GM18873 (cell line): Measurements from ENCODE around the gene ATXN1L.
"Not testable (repeated sequence)": the region's sequence is repeated elsewhere in the genome, so short reads cannot be mapped to it uniquely, and the experiment has no call there.

Experiments
- ATAC-seq: cut with Tn5 transposase; IDR thresholded peaks from one replicate; pipeline ENCODE4 v1.9.1; 2021; ENCODE audit warnings: mild to moderate bottlenecking, moderate library complexity, moderate number of reproducible peaks; ENCODE audit not compliant: unreplicated experiment, low FRiP score

Gene ATXN1L

GRCh38 chr16:71851746-71852145 is 6.0 kb downstream of the ATXN1L start:
- no peak for ATAC-seq

- ATAC-seq, result no peak
Measured at GRCh38 chr16:71852158-71852557, 6.4 kb downstream of the ATXN1L start.

GRCh38 chr16:71852561-71852960 is 6.8 kb downstream of the ATXN1L start:
- ATAC-seq, result no peak

DNA sequence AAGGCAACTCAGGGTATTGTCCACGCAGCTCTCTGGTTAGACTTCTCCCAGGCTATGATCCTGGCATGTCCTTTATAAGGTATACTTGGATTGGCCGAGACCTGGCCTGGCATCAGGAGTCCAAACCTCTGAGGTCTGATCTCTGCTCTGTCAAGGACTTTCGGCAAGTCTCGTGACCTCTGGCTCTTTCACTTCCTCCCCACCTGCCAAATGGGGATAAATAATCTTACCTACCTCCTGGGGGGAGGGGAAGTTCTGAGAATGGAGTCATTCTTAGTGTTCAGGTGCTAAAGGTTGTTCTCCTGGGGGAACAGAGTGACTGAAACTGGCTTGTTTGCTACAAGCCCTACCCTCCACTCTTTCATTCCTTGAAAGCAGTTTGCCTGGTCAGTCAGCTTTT is 7.6 kb downstream of the ATXN1L start:
- no peak for ATAC-seq

GRCh38 chr16:71854369-71854948 is 8.7 kb downstream of the ATXN1L start:
- no peak for ATAC-seq

DNA sequence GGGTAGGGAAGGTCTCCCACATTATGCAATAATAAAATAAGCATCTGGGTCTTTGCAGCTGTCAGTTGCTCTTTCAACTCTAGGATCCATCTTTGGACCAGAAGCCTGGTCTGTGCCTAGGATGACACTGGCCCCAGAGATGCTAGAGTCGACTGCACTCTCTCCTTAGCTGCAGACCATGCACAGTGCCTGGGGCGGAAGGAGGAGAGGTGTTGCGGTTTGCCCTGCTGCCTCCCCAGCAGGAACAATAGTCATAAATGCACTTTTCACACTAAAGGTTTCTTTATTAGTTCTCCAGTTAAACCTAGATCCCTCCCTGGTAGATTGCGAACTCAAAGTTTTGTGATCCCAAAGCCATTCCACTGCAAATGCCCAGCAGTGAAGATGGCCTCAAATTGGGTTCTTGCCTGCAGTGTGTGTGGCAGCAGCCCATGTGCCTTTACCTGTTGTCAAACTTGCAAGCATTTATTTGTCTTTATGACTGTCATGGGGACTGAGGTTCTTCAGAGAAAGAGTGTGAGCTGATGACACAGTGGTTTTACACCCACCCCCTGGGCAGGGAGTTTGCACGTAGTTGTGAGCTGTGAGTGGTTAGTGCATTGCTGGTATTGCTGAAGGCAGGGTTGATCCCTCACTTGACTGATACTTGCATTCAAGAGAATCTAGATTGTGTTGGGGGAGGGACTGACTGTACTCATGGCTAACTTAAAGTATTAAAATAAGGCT is 10.3 kb downstream of the ATXN1L start:
- ATAC-seq, result no peak

- no peak for ATAC-seq
Measured at GRCh38 chr16:71859762-71860521, 14.2 kb downstream of the ATXN1L start.

- no peak for ATAC-seq
Measured at GRCh38 chr16:71863995-71864394, 18.2 kb downstream of the ATXN1L start.

DNA sequence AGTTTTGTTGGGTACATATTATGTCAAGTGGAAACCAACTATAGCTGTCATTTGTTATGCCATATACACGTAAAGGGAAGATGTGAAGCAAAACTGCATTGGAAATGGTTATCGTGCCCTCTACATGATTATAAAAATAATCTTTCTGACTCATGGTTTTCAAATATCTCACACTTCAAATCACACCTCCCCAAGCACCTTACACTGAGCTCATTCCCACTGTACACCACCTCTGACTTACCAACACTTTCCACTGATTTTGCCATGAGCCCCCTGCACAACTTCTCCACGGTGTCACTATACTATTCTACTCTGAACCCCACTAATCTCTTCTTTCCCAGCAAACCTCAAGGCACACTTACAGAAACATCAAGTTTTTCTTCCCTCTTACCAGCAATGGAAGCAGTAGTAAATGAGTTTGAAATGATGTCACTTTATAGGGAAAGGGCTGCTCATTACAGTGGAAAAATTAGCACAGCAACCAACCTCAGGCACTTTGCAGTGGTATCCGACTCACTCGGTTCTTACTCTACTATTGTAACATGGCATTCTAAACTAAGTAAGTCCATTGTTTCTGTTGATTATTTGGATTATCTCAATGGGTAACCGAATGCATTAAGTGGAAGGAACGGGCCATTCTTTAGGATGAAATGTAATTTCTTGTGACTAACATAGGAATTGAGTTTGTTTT is 19.5 kb downstream of the ATXN1L start:
- no peak for ATAC-seq

- ATAC-seq, result not testable (repeated sequence)
Measured at GRCh38 chr16:71867175-71867574, 21.4 kb downstream of the ATXN1L start.

GRCh38 chr16:71867939-71868338 is 22.2 kb downstream of the ATXN1L start:
- no peak for ATAC-seq

DNA sequence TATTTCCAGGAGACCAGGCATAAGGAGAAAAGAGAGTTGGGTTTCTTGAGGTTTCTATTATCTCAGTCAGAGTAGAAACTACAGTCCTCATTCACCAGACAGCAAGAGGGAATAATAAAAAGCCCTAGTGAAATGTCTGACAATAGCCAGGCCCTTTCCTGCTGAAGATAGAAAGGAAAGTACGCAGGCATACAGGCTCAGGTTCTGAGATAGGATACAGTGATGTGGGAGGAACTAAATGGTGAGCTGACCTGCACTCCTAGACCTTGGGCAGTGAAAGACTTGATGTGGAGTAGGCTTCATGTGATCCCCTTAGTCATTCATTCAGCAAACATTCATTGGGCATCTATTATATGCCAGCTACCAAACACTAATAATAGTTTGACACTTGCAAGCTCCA is 23.3 kb downstream of the ATXN1L start:
- no peak for ATAC-seq

DNA sequence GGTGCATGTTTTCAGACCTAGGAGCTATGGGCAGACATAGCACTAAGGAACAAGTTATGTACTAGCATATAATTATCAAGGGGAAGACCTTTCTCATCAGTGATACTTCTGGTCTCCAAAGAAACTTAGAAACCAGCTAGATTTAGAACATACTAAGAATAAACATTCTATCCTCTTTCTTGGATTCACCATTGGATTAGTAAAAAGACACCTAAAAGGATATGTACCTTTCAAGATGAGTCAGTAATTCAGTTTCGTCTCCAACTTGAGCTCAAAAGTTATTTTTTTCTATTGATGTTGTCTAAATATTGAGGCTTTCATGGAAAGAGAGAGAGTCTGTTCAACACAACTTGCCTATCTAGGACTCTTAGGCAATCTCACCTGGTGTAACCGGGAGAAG is 25.0 kb downstream of the ATXN1L start:
- ATAC-seq, result no peak

GRCh38 chr16:71873199-71873598 is 27.4 kb downstream of the ATXN1L start:
- no peak for ATAC-seq

GRCh38 chr16:71878911-71879310 is 33.1 kb downstream of the ATXN1L start:
- no peak for ATAC-seq

DNA sequence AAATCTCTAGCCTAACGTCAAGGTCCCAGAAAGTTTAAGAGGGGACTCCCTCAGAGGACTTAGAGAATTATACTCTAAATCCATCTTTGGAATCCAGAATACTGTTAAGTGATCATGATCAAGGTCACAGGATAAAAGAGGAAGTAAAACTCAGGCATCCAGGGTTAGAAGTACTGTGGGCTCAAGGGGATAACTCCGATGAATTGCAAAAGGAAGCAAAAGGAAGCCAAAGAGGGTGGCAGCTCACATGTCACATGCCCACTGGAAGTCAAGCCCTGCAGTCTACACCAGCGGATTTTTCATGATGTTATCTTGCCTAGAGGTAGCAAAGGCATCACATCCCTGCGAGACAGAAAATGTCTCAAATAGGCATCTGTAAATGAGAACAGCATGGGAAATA is 34.4 kb downstream of the ATXN1L start:
- ATAC-seq, result no peak

DNA sequence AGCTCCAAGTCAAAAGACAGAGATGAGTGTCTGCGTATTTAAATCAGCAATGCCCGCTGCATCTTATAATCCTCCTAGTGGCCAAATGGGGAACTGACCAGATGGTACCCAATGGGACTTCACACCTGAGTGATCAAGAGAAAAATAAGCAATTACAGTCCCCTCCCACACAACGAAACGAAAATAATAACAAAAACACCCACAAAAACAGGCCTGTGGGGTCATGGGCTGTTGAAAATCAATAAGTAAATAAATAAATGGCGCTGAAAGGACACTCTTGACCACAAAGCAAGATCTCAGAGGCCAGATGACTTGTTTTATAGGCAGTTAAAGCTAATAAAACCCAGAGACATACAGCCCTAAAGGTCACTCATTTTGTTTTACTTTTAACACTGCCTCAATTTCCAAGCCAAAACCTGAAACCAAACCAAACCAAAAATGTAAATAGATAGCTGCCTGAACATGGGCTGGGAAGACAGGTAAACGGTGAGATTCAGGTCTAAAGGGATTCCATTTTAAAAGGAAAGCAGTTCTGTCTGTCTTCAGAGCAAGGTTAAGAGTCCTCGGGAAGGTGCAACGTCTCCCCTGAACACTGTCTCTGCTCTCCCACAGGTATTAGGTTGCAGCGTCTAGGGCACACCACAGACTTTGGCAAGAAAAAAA is 36.9 kb downstream of the ATXN1L start:
- no peak for ATAC-seq

GRCh38 chr16:71883168-71883848 is 37.5 kb downstream of the ATXN1L start:
- ATAC-seq, result peak; percentile 26

DNA sequence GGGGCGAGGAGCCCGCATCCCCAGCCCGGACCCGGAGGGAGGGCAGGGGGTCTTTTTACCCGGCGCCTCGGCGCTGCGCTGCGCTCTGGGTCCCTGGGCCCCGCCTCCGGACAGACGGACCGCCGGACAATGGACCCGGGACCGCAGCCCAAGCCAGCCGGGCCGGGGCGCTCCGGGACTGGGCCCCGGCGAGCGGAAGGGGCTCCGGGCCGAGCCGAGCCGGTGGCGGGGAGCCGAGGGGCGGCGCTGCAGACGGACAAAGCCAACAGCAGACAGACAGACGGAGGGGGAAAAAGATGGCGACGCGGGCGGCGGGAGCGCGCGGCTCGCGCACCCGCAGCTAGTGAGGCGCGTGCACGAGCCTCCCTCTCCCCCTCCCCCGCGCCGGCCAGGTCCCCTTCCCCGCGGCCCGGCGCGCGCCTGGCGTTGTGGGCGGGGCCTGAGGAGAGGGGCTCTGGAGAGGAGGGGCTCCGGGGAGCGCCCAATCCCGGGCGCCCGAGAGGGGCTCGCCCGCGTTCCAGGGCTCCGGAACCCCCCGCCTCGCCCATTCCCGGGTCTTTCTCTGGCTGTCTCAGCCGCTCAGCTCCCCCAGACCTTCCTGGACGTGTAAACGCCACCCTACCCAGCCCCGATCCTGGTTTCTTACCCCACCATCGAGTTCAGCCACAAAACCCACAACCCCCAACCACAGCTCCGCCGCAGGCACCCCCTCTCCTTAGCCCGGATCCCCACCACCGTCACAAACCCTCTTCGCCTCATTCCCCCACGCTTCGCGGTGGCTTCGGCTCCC is 38.3 kb downstream of the ATXN1L start, which contains the start of gene ZNF821:
ZNF821 (minus strand) TSS at position 334 of the 790 bp plus-strand sequence. CDS start 4,236 bp downstream, outside the sequence.
- ATAC-seq, result peak; percentile 41
